Stimulated activated CD8-positive, alpha-beta memory T cell treated with anti-CD3 and anti-CD28 coated beads, Interleukin-4, amount 100 ng/mL, for 1 hour (primary cell): Measurements from ENCODE around the gene PIM1.
"Not testable (repeated sequence)": the region's sequence is repeated elsewhere in the genome, so short reads cannot be mapped to it uniquely, and the experiment has no call there.

Experiments
- DNase-seq, 2 donors: peaks; one replicate each; pipeline ENCODE4 v3.0.0-alpha.2; 2020; ENCODE audit warnings: low read depth in 2 of 2, low spot score in 1 of 2

PIM1 gene

GRCh38 chr6:37170273-37171200 is 585 bp downstream of the PIM1 start:
- DNase-seq, result no peak

- DNase-seq, result no peak
Measured at GRCh38 chr6:37171201-37171969, 1.4 kb downstream of the PIM1 start.

- peak; percentile 80 to 83 for DNase-seq
Measured at GRCh38 chr6:37171970-37172812, 2.2 kb downstream of the PIM1 start.

GRCh38 chr6:37172912-37173492 is 3.0 kb downstream of the PIM1 start:
- DNase-seq, result no peak

- no peak for DNase-seq
Measured at GRCh38 chr6:37173493-37174195, 3.7 kb downstream of the PIM1 start.

GRCh38 chr6:37174196-37174514 is 4.2 kb downstream of the PIM1 start:
- no peak for DNase-seq

GRCh38 chr6:37174515-37175331 is 4.8 kb downstream of the PIM1 start:
- no peak for DNase-seq

GRCh38 chr6:37175332-37176267 is 5.6 kb downstream of the PIM1 start:
- no peak for DNase-seq

GRCh38 chr6:37176268-37177076 is 6.5 kb downstream of the PIM1 start:
- DNase-seq, result no peak

GRCh38 chr6:37177077-37177934 is 7.4 kb downstream of the PIM1 start:
- DNase-seq, result no peak

GRCh38 chr6:37177935-37178517 is 8.1 kb downstream of the PIM1 start:
- no peak for DNase-seq

GRCh38 chr6:37180075-37180474 is 10.1 kb downstream of the PIM1 start:
- DNase-seq, result no peak

GRCh38 chr6:37180610-37181009 is 10.7 kb downstream of the PIM1 start:
- DNase-seq, result not testable (repeated sequence)

GRCh38 chr6:37182736-37183590 is 13.0 kb downstream of the PIM1 start:
- peak in 1 of 2 donors; percentile 43 for DNase-seq

GRCh38 chr6:37185949-37186720 is 16.2 kb downstream of the PIM1 start:
- DNase-seq, result not testable (repeated sequence)
